GM19023 (cell line): ENCODE measurements around the gene DOK6.

Experiments
- ATAC-seq: cut with Tn5 transposase; IDR thresholded peaks from one replicate; pipeline ENCODE4 v1.9.1; 2021; ENCODE audit warnings: mild to moderate bottlenecking, moderate library complexity; ENCODE audit not compliant: unreplicated experiment

DOK6 gene

DNA sequence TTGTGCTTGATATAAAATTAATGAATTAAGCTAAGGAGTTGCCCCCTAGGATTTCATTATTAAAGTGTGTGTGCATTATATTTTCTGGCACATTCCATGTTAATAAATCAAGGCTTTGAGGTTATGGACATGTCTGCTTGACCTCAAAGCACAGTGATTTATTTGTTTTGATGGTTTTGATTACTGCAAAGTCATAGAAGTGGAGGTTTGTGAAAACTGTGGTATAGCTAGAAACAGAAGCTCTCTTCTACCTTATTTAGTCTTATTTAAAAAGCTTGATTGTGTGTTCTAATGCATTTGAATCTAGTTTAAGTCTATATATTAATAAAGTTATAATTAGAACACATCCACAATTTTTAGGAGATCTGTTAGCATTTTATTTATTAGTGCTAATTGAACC lies 32.2 kb downstream of the DOK6 start:
- no peak for ATAC-seq

DNA sequence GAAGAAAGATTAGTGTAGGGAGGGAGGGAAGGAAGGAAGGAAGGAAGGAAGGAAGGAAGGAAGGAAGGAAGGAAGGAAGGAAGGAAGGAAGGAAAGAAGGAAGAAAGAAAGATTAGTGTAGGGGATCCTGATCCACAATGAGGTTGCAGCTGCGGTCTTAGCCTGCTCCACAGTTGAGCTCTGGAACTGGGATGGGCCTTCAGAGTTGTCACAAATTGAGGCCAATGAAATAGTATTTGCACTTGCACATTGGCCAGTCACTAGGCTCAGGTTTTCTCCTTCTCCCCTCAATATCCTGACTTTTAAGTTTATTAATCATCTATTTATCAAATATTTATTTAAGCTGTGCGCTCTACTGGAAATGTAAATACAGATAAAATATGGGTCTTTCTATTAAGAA lies 34.3 kb downstream of the DOK6 start:
- no peak for ATAC-seq

DNA sequence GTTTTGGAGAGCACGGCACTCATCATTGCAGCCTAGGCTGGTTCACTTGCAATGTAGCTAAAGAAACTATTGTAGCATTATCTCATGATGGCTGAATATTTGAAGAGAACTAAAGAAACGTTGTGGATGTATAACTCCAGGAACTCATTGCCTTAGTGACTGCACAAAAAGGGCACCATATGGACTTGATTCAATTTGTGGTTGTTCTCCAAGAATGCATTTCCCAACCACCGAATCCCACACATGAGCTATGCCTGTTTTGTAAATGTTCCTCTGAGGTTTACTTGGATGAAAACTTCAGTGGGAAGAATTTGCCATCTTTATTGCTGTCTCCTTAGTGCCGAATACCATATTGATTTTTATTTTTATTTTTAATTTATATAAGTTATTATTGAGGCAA lies 43.5 kb downstream of the DOK6 start:
- no peak for ATAC-seq

DNA sequence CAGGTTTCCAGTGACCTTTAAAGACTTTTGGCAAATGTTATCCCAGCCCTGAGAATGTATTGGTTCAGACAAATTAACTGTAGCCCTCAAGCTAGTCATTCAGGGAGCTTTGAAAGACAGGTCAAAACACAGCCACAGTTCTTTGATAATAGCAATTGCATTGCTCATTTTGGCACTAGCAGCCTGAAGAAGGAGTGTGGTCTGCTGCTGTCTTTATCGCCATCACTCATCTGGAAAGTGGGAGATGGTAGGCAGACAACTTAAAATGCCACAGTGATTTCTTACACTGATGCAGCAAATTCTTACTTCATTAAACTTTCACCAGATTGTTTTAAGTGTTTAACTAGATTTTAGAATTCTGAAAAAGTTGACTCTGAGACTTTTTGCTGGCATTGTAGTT lies 47.2 kb downstream of the DOK6 start:
- ATAC-seq, result no peak

DNA sequence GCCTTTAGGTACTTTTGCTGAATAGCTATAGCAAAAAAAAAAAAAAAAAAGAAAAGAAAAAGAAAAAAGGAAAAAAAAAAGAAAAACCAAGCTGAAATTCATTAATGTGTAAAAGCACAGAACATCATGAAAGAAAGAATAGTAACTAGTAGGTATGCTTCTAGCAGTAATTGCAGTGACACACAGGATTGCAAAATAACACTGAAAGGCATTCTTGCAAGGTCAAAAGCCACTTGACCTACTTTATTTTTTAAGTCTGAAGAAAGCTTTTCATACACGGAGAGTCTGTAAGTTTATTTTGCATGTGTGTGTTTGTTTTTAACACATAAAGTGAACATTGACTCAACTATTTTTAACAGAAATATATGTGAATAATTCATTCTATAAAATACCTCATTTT lies 54.4 kb downstream of the DOK6 start:
- ATAC-seq, result no peak

DNA sequence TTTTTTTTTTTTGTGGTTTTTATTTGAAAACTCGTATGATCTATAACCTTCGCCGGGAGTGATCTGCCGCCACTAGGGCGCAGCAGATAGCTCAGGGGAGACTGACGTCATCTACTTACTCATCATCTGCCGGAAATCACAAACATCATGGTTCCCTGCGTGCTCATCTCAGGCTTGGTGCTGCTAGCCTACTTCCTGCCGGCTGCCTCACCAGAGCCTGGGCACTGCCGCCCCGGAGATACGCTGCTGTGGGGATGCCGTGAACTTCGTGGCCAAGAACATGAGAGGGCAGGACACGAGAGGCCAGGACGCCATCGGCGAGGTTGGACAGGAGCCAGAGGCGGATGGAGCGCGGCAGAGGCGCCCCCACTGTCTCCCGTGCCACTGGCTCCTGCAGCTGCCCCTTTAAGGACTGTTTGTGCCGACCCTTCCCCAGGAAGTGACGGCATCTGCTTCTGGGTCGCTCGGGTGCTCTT lies 68.8 kb downstream of the DOK6 start:
- ATAC-seq, result no peak

DNA sequence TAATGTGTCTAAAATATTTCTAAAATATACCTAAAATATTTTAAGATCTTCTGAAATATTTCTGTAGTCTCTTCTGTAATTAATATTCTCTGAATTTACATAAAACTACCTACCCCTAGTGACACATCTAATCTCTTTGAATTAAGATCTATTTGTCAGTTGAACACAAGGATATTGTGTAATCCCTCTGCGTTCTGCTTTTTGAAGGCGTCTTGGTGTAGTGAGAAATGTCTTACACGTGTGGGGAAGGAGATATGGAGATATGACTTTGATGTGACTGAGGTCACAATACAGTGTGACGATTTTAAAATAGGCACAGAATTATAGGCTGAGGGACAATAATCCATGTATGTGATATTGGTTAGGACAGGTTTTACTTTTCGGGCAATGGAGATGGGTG lies 79.8 kb downstream of the DOK6 start:
- no peak for ATAC-seq

DNA sequence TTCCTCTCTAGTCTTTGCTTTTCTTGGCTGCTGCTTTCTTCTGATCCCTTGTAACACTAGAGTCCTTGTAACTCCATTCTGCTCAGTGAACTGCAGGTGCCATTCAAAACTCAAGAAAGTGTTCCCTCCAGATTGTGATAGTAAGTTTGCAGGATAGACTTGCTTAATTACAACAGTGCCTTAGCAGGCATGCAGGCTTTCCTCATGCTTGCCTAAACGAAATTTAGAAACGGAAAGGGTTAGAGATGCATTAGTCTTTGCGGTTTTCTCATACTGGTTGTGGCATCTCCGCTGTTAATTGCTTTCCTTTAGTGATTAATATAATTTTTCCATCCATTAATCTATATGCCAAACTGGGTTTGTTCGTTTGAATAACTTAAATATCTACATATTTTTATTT lies 82.9 kb downstream of the DOK6 start:
- no peak for ATAC-seq

DNA sequence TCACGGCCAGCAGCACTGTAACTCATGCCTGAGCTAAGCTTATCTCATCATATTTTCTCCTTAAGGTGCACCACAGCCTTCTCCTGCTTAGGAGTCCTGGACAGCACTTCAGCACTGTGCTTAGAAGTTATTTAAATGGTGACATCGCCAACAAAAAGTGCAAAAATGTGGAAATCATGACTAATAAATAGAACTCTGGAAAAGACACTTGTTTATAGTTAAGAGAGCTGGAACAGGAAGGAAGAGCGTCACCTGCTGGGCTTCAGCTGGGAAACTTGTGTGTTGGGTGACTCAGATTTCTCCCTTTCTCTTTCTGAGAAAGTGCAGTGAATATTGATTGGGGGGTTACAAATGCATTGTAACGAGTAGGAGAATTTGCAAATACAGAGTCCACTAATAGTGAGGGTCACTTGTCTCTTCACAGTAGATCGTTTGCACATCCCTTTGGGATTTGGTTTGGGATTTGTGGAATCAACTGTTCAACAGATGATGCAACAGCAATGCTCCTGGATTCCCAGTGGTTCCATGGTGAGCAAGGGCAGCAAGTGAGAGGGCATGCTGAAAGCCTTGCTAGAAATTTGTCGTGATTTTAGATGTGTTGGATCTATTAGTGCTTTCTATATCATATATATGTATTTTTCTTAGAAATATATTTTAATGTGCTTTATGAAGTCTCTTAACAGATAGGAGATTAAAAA lies 84.2 kb downstream of the DOK6 start:
- ATAC-seq, result no peak

DNA sequence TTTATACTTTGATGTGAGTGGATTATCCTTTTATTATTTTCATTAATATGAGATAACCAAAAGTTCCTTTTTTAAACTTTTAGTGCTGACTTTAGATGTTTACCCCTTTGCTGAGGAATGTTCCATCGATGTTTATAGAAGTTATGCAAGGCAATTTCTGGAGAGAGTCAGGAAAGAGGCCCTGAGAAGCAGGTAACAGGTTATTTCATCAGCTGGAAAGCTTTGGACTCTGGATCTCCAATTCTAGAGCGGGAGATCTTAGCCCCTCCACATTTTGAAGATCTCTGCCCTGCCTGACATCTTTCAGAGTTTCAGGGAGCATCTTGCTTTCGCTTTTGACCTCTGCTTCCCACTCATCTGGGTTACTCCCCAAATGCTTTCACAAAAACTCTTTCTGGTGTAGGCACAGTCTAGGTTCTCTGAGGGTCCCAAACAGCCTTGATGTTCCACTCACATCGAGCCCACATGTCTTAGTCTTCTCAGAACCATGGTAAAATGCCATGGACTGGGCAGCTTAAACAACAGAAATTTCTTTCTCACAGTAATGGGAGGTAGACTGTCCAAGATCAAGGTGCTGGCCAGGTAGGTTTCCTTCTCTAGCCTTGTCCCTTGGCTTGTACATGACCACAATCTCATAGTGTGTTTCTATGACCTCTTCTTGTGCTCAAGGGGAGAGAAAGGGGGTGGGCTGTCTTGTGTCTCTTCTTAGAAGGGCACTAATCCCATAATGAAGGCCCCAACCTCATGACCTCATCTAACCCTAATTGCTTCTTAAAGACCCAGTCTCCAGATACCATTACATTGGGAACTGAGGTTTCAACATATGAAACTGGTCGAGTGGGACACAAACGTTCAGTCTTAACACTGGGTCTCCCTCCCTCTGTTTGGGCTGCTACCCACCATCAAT lies 87.1 kb downstream of the DOK6 start:
- ATAC-seq, result no peak

DNA sequence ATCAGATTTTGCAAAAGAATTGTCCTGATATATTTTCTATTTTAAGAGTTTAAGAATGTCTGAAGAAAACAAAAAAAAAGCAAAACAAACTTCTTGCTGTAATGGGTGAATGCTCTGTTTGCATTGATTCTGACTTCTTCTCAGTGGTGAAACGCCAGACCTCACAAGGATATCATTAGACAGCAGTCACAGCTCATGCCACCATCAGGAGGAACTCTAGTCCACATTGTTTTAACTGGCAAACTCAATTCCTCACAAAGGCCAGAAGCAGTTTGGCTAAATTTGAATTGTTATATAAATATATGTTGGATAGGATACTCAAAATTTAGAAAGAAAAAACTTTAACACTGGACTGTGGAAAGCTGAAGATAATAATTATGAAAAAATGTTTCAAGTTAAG lies 89.4 kb downstream of the DOK6 start:
- ATAC-seq, result no peak

DNA sequence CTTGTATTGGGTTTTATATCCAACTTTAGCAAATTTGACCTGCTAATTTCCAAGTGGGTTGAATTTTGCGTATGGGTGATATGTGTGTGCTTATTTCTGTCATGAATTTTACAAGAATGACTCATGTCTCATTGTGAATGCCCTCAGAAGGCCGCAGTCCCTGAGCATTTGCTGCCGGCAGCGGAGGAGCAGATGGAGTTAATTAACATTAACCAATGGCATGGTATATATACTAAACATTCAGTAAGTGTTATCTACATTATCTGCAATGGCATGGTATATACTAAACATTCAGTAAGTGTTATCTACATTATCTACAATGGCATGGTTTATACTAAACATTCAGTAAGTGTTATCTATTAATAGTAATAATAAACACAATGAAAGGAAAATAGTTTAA lies 90.1 kb downstream of the DOK6 start:
- ATAC-seq, result no peak

DNA sequence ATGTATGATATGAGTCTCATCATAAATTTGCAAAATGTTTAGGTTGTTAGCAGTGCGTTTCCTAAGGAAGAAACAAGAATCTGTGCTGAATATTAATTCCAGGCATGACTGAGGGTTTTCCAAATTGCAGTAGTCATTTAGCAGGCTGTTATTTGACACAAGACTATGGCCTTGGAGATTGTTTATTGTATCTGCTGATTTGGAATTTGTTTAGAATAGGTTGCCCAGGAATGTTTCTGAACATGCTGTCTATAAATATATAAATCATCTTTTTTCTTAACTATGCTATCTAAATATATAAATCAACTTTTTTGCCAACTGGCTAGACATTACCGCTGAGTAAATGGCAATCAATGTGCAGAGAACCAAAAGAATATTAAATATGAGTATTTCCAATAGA lies 90.9 kb downstream of the DOK6 start:
- ATAC-seq, result no peak

DNA sequence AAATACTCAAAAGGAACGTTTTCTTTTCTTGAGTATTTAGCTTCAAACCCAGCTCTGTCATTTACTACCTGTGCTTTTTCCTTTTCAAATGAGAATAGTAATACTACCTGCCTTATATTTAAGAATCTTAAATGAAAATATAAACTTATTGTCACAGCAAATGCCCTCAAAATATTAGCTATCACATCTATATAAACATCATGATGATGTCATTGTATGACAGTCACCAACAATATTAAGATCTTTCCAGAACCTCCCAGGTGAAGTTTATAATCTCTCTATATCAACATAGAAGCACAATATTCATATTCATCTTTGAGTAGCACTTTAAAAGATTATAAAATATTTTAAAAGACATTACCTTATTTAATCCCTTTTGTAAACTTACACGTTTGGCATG lies 92.2 kb downstream of the DOK6 start:
- ATAC-seq, result no peak

DNA sequence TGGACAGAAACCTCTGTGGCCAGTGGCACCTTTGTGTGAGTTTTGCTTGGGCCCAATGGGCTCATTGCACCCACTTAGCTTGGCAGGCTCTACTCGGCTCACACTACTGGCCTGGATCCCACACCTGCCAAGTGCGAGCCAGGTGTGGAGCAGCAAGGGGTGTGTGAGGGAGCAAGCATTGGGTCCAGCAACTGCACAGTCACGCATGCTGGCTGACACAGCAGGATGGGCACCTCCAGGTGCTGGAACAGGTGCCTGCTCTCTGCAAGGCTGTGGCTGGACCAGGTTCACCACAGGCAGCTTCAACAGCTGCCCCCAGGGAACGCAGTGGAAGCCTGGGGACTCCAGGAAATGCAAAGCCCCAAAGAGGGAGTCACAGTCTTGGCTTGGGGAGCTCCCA lies 94.2 kb downstream of the DOK6 start:
- ATAC-seq, result no peak

DNA sequence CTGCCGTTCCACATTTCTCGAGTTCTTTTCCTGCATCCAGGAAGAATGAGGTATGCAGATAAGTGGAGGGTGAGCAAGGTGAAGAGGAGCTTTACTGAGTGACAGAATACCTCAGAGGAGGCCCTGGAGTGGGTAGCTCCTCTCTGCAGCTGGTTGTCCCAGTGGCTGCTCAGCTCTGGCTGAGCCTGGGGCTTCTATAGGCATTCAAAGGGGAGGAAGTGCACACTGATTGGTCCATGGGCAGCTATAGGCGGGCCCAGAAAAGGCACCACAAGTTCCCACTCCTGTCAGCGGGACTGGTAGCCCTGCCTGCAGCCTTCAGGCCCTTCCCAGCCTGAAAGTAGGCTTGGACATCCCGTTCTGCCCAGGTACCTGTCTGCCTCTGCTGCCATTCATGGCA lies 94.7 kb downstream of the DOK6 start:
- no peak for ATAC-seq

DNA sequence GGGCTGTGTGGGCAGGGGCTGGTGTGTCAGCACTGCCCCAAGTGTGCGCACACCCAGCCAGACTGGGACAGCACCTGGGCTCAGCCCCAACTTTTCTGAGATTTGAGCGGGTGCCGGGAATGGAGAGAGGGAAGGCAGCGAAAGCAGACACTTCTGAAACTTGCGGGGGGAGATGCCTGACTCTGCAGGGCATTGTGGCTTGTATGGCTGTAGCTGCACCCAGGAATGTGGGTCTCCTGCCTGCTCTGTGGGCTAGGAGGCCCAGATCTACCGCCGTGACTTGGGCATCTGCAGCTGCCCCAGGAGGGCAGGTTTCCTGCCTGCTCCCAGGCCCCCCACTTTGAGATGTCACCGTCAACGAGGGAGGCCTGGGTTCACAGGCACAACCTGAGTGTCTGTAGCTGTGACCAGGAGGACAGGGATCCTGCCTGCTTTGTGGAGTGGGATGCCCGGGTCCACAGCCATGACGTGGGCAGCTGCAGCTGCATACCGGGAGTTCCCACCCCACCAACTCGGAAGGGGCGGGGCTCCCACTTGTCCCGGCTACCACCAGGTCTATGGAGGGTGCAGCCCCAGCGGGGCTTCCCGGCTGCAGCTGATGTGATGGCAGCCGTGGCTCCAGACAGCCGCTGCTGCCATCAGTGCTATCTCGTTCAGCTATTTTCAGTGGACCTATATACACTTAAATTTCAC lies 95.3 kb downstream of the DOK6 start:
- no peak for ATAC-seq

DNA sequence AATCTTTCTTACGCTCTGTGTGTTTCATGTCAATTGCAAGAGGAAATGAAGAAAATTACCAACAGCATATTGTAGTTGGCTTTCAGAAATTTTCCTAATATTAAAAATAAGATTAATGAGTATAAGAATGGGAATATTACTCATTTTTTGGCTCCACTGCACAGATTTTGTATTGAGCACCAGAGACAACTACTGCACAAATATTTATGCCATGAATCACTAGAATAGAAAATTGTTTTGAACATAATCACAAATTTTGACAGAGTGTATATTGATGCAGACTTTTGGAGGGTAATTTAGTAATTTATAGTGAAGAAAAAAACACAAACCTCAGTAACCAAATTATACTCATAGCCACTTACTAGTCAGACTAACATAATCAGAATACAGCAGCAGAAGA lies 118.3 kb downstream of the DOK6 start:
- no peak for ATAC-seq

DNA sequence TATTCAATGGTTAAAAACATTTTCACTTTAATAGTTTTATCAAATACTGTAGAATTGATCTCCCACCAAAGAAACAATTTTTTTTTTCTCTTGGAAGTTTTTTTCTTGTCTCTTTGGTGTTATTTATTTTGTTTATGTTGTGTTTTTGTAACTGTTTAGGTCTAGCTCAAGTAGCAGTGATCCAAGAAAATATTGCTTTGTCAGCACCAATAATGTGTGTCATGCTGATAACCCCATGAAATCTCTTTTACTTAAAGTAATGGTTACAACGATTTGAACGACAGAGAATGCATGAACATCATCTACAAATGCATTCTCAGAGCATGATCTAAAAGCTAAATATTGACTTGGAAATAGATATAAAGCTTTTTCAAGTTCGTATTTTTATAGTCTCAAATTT lies 122.9 kb downstream of the DOK6 start:
- ATAC-seq, result no peak

DNA sequence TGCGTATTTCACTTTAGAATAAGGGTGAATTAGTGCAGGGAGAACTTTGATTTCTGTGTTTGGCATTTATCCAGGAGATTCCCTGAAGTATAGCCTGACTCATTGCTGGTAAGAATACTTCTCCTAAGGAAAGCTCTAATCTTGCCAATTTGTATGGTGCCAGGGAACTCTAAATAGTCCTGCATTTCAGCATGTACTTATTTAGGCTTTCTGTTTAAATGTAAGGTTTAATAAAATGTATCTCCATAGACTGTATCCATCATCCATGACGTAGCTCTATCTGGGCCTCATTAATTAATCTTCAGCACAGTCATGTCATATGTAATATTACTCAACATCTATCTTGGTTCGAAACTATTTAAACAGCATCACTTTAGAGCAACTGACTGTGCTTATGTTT lies 127.7 kb downstream of the DOK6 start:
- ATAC-seq, result no peak

DNA sequence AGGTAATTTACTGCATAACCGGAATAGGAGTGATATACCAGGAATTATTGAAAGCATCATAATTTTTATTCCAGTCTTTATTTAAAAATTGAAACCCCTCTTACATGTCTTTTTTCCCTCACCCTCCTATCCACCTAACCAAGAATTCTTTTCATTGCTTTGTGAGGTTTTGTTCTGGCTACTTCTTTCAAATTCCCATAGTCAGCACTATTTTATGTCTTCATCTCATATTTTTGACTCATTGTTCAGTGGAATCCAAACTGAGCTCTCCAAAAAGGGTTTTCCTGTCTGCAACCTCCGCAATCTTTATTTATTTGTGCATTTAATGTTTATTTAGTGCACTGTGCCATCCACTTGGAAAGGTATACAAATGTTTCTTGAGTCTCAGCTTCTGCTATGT lies 128.5 kb downstream of the DOK6 start:
- no peak for ATAC-seq

DNA sequence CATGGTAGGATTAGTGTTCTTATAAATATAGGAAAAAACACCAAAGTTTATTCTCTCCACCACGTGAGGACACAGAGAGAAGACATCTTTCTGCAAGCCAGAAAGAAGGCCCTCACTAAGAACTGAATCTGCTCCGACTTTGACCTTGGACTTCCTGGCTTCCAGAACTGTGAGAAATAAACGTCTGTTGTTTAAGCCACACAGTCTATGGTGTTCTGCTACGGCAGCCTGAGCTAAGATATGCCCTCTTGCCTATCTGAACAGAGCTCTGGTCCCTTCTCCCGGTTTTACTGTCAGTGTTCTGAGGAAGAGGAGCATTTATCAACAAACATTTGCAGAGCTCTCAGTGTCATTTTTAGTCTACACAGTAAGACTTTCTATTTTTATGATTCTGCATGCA lies 131.3 kb downstream of the DOK6 start:
- ATAC-seq, result no peak
